Skeletal muscle cell (primary cell): ENCODE results near the gene STAT6.
"Not testable (repeated sequence)": the region's sequence is repeated elsewhere in the genome, so short reads cannot be mapped to it uniquely, and the experiment has no call there.

Experiments used
- DNase-seq: peaks from one replicate; pipeline ENCODE4 v3.0.0-alpha.2; 2010; ENCODE audit warnings: low read depth
- H3K4me3 ChIP-seq: 2 replicates; pipeline ENCODE4 v1.5.1; 2011; ENCODE audit warnings: low read depth, mild to moderate bottlenecking, control low read depth, low read length, moderate library complexity

Gene STAT6

GRCh38 chr12:57066245-57066644 lies 44.9 kb downstream of the STAT6 start:
- no peak overlapping the region for H3K4me3 ChIP-seq
- DNase-seq: no peak

DNA sequence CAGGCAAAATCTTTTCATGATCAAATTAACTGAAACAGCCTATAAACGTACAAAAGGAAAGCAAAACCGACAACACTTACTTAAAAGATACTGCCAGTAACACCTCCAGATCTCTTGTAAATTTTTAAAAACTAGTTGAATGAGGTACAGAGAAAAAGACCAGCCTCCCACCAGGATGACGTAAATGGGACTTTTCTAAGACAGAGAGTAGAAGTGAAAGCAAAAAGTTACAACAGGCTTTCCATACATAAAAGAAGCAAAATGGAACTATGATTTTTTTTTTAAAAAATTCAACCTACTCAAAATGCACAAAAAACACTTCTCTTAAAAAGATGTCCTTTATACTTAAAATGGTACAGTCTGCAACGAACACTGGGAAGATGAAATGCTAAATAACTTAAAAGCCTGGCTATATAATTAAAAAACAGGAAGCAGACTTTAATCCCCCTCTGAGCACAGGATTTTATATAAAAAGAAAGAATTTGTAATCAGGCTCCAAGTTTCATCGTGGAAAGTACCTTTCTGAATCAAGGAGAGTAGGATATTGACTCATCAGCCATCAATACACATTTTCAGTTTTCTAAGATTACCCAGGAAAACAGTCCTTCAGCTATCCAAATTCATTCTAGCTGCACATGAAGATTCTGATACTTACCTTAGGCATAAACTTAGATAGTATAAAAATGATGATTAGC lies 47.0 kb downstream of the STAT6 start:
- no peak for DNase-seq
- no peak overlapping the region for H3K4me3 ChIP-seq

GRCh38 chr12:57058454-57058853 lies 52.7 kb downstream of the STAT6 start:
- no peak for DNase-seq
- H3K4me3 ChIP-seq: no peak overlapping the region

- no peak for DNase-seq
- no peak overlapping the region for H3K4me3 ChIP-seq
These were observed 54.0 kb downstream of the STAT6 start for GRCh38 chr12:57057067-57057751.

- no peak overlapping the region for H3K4me3 ChIP-seq
- DNase-seq: no peak
These were observed 55.3 kb downstream of the STAT6 start for GRCh38 chr12:57055824-57056223.

DNA sequence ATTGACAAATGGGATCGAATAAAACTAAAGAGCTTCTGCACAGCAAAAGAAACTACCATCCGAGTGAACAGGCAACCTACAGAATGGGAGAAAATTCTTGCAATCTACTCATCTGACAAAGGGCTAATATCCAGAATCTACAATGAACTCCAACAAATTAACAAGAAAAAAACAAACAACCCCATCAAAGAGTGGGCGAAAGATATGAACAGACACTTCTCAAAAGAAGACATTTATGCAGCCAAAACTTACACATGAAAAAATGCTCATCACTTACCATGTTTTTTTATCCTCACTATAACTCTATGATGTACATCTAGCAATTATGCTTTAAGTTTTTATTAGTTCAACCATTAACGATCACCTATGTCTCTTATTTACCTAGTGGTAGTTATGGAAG lies 57.3 kb downstream of the STAT6 start:
- H3K4me3 ChIP-seq: not testable (repeated sequence)

DNA sequence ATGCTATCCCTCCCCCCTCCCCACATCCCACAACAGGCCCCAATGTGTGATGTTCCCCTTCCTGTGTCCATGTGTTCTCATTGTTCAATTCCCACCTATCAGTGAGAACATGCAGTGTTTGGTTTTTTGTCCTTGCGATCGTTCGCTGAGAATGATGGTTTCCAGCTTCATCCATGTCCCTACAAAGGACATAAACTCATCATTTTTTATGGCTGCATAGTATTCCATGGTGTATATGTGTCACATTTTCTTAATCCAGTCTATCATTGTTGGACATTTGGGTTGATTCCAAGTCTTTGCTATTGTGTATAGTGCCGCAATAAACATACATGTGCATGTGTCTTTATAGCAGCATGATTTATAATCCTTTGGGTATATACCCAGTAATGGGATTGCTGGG lies 58.0 kb downstream of the STAT6 start:
- H3K4me3 ChIP-seq, DNase-seq: not testable (repeated sequence)

More for the DNA sequence above, 57.3 kb downstream of the STAT6 start:
- not testable (repeated sequence) for DNase-seq

DNA sequence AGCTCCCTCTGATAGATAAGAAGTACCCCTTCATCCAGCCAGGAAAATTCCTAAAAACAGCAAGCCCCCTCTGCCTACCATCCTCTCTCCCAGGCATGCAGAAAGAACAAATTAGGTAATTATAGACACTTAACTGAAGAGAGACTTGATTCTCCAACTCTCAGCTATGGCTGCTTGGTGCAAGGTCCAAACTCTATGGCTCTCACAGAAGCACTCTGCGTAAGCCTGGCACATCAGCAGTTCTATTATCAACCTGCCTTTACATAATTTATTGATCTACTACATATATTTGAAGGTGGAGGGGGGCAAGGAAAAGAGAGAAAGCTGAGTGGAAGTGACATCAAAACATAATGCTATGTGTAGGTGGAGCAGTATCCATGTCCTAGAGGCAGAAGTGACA lies 60.2 kb downstream of the STAT6 start:
- no peak for DNase-seq

DNA sequence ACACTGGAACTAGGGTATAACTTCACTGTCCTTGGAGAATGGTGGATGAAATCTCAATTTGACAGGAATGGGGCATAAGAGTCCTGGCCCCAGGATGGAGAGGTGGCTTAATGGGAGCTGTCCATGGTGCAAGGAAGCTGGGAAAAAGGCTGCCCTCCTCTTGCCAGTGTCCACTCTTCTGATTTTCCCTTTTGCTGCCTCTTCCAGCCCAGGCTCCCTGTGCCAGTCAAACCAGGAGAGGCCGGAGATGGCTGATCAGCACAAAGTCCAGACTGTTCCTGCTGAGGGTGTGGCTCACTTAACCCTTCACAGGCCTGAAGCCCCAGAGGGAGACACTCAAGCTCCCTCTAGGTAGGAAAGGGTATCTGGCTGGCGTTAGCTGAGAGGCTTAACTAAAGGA lies 61.3 kb downstream of the STAT6 start, which contains the start of gene MYO1A:
Gene MYO1A (minus strand): TSS at position 240 of the 400 bp plus-strand sequence. CDS start 1,806 bp downstream, outside the sequence.
- no peak for DNase-seq
- no peak within 1 kb of the TSS for H3K4me3 ChIP-seq

More for the DNA sequence above, 60.2 kb downstream of the STAT6 start:
- no peak overlapping the region for H3K4me3 ChIP-seq

GRCh38 chr12:57049119-57049446 lies 62.1 kb downstream of the STAT6 start:
- H3K4me3 ChIP-seq: no peak overlapping the region
- DNase-seq: no peak

DNA sequence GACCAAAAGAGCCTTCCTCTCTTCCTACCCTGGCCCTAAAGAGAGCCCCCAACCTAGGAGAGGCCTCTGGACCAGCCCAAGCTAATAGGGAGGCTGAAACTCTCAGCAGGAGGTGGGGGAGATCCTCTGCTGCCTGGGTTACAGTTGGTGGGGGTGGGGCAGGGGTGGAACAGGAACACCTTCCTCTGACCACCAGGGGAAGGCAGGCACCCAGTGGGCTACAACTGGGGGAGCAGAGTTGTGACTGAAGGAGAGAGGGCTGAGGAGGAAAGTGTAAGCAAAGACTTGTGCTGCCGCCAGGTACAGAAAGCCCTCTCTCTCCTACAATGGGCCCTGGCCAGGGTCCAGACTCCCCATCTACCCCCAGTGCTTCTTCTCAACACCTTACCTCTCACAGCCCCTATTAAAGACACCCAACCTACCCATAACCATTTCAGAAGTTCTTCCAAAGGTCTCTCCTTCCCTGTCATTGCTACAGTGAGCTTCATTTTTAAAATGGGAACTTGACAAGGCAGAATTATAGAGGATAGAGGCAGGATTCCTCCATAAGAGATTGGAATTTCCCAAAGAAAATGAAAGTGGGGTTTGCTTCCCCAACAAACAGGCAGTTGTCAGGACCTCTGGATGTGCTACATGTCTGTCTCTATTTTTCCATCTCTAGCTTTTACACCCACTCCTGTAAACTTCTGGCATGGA lies 62.6 kb downstream of the STAT6 start:
- no peak for DNase-seq
- H3K4me3 ChIP-seq: no peak overlapping the region

- H3K4me3 ChIP-seq: no peak overlapping the region
- no peak for DNase-seq
These were observed 63.2 kb downstream of the STAT6 start for GRCh38 chr12:57047981-57048380.

DNA sequence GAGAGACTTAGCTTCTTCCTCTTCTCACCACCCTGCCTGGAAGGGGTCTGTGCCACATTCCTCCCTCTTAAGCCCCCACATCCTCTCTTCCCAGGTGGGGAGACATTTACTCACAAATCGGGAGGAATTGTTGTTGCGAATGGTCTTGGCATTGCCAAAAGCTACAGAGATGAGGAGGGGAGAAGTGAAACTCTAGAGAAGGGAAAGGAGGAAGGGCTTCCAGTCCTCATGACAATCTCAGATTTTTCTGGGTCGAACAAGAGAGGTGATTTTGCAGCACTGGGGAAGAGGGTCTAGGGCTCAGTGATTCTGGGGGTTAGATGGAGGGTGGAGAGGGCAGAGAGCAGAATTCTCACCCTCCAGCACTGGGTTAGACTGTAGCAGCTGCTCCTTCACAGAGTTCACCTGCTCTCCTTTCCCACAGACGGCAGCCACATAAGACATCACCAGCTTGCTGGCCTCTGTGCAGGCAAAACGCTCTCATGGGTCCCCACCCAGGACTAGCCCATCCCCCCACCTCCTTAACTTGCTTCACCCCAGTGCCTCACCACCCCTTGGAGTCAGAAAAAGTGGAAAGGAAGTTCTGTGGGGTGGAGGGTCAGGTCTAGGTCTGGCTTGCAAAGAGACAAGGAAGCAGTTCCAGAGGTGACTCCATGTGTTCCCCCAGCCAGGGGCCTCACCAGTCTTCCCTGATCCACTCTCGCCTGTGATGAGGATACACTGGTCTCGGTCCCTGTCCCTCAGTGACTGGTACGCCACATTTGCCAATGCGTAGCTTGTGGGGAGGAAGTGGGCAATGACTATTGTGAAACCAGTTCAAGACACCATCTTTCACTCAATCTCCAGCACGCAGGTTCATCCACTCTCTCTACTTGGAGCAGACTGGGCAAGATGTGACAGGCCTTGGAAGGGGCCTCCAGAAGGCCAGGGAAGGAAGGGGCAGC lies 63.9 kb downstream of the STAT6 start:
- DNase-seq: no peak
- H3K4me3 ChIP-seq: no peak overlapping the region

GRCh38 chr12:57046086-57046791 lies 64.9 kb downstream of the STAT6 start:
- DNase-seq: no peak
- H3K4me3 ChIP-seq: no peak overlapping the region
